ENCODE measurements around the gene C11orf54.
"Not testable (repeated sequence)": the region's sequence is repeated elsewhere in the genome, so short reads cannot be mapped to it uniquely, and the experiment has no call there.

Gene C11orf54

DNA sequence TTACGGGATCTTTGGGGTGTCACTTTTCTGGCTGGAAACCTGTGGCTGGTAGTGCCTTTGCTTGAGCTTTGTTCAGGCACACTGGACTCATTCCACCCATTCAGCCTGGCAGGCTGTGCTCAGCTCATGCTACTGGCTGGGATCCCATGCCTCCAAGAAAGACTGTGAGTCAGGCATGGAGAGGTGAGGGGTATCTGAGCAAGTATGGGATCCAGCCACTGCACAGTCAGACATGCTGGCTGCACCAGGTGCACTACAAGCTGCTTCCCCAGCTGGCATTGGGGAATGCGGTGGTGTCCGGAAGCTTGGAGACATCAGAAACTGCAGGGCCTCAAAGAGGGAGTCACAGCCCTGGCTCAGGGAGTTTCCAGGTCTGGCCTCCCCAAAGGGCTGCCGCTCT lies 30.7 kb downstream of the C11orf54 start:
- DNase-seq: no peak

DNA sequence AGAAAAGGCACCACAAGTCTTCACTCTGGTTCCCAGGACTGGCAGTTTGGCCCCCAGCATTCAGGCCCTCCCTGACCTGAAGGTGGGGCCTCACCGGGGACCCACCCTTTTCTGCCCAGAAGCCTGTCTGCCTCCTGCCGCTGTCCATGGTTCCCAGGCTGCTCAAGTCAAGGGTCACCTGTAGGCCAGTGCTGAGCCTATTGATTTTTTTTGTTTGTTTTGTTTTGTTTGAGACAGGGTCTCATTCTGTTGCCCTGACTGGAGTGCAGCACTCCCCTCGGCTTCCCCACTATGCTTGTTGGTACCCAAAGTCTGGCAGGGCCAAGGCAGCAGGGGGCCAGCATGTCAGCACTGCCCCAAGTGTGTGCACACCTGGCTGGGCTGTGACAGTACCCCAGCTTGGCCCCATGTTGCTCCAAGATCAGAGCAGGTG lies 31.6 kb downstream of the C11orf54 start:
- DNase-seq: no peak

DNA sequence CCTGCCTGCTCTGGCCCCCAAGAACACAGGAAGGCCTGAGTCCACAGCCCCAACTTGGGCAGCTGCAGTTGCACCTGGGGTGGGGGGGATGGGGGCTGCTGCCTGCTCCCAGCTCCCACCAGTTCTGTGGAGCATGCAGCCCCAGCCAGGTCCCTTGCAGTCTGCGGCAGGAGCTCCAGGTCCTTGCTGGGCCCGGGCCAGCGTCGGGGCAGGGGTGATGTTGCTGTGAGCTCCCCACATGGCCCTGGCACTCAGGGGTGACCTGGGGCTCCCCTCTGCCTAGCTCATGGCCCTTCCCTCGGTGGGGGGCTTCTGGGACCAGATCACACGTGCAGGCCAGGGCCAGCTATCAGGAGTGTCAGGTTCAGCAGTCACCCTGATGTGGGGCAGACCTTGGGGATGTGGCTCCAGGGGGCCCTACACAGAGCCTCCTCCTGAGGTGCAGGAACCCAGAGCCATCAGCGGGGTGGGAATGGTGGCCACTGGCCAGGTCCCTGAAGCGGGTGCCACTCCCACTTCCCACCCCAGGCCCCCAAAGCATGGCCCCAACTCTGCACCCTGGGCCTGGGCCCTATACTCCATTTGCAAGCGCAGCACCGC lies 32.2 kb downstream of the C11orf54 start:
- DNase-seq: no peak

DNA sequence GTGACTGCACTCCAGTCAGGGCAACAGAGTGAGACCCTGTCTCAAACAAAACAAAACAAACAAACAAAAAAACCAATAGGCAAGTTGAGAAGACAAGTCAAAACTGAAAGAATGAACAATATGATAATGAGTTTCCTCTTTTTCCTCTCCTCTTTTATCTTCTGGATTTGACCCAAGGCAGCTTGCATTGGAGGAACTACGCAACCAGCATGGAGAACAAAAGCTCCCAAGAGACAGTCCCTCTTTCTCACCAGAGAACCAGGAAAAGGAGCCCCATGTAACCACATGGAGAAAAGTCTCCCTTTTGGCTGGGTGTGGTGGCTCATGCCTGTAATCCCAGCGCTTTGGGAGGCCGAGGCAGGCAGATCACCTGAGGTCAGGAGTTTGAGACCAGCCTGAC lies 33.1 kb downstream of the C11orf54 start:
- DNase-seq: not testable (repeated sequence)

DNA sequence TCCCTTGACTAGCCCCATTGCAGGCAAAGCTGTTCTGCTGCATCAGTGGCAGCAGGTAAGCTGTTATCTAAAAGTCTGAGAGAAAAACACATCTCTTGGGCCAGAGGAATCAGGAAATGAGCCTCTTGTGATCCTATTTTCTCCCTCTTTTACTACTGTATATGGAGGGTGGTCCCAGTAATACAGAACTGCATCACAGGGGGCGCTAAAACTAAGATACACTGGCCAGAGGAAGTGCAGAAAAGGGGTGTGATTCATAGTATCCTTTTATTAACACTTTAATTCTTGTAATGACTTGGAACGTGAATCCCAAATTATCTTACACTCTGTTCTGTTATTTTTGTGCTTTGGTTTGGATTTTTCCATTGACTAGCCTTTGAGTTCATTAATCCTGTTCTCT lies 33.8 kb downstream of the C11orf54 start:
- DNase-seq: no peak

DNA sequence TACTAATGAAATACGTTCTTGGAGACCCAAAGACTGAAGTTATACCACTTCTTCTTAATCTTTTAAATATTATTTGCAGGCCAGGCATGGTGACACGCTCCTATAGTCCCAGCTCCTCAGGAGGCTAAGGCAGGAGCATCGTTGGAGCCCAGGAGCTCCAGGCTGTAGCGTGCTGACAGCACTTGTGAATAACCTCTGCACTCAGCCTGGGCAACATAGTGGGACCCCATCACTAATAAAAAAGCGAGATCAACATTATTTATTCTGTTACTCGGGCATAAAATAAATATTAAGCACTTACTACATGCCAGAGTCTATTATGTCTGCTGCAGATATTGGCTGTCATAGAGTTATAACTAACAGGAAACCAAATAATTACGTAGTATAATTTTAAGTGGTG lies 41.9 kb downstream of the C11orf54 start:
- DNase-seq: no peak

DNA sequence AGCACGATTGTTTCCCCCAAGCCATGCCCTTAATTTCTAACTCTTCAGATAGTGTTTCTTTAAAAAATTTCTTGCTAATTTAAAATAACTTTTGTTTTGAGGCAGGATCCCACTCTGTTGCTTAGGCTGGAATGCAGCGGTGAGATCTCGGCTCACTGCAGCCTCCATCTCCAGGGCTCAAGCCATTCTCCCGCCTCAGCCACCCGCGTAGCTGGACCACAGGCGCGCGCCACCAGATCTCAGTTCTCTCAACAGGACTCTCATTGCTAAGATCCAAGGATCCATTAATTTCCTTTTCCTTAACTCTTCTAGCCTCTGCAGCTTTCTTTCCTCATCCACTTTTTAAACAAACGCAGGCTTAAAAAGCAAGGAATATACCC lies 42.3 kb downstream of the C11orf54 start:
- DNase-seq: no peak

DNA sequence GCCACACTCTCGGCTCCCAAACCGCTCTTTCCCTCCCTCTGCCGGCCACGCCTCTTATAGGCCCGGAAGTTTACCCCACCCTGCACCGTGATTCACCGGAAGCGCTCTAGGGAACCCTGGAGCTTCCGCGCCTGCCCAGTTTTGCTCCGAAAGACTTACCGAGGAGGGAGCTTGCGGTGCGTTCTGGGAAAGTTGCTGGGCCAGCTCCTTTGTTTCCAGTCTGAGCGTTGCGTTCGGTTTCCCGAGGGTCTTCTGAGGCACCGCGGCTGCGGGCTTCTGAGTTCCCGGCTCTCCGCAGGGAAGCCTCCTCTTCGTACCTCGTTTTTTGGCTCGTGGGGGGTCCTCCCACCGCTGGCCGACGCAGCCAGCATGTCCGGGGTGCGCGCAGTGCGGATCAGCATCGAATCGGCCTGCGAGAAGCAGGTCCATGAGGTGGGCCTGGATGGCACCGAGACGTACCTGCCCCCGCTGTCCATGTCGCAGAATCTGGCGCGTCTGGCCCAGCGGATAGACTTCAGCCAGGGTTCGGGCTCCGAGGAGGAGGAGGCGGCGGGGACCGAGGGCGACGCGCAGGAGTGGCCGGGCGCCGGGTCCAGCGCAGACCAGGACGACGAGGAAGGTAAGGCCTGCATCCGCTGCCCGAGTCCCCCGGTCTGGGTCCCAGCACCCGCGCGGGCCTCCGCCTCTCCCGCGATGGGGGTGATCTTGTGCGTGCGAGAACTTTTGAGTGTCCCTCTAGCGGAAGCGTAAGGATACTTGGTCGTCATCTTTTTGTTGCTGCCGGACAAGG lies 42.9 kb downstream of the C11orf54 start, which contains the start of gene MED17:
Gene MED17 (plus strand): TSS at position 138 of the 790 bp plus-strand sequence. CDS start 232 bp downstream, at position 370.
- DNase-seq: peak; percentile 86 to 87

DNA sequence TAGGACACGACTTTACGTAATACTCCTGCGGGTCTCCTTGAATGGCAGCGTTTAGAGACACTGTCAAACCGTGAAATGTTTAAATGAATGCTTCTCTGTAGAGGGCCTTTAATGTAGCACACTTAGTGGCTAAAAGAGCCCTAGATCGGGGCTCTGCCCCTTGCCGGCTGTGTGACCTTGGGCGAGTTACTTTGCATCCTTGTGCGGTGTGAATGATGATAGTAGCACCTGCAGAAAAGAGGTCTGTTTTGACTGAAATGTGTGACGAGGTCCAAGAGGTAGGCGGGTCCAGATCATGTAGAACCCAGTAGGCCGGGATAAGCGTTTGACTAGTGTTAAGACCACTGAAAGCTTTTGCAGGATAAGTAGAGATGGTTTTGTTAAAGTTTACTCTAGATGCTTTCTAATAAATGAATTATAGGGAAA lies 43.5 kb downstream of the C11orf54 start:
- no peak for DNase-seq

DNA sequence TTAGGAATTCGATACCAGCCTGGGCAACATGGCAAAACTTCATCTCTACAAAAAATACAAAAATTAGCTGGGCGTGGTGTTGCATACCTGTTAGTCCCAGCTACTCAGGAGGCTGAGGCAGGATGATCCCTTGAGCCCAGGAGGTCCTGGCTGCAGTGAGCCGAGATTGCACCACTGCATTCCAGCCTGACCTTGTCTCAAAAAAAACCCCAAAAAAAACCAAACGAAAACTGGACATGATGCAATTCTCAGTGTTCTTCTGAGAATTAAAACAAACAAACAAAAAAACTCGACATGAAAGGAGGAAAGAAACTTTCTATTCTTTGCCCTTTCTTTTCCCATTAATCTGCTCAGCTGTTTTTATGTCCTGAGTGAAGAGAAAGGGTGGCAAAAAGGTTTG lies 50.0 kb downstream of the C11orf54 start:
- DNase-seq: no peak

DNA sequence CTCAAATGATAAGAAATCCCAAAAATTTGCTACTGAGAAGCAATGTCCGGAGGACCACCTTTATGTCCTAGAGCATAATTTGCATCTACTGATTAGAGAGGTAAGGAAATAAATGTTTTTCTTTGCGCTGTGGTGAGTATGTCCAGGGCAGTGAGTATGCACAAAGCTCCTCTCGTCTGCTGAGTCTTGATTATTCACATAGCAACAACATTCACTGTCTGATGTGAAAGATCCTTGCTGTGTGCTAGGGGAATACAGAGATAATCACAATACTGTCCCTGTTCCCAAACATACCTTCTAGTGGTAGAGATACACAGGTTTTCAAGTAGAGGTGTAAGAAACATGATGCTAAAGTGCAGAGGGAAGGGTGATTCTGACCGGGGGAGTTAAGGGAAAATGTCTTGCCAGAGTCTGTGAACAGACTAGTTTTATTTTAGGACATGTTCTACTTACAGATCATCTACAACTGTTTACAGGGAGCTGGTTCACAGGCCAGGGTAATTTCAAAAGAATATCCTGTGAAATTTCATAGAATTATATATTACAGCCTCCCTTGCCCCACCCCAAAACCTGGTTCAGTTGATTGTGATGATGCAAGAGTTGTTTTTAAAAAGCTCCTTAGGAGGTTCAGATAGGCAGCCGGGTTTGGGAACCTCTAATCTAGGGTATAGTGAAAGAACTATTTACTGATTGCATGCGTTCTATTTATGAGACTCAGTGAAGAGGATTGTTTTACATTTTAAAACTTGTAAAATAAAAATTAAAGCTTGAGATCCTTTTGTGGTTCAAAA lies 55.2 kb downstream of the C11orf54 start:
- no peak for DNase-seq

DNA sequence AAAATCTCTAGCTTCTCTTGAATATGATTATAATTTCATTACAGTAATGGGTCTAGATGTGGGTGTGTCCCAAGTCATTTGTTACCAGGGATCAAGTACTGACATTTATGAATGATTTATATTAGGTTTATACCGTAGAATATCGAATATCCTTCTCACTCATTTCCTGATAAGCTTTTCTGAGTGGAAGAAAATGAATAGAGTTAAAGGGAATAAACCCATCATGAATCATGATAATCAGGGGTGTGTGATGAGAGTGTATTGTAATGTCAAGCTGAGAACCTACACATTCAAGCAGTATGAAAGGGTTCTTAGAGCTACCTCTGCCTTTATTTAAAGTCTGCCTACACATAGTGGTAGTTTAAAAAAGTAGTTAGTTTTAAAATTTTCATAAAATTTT lies 59.9 kb downstream of the C11orf54 start:
- no peak for DNase-seq

DNA sequence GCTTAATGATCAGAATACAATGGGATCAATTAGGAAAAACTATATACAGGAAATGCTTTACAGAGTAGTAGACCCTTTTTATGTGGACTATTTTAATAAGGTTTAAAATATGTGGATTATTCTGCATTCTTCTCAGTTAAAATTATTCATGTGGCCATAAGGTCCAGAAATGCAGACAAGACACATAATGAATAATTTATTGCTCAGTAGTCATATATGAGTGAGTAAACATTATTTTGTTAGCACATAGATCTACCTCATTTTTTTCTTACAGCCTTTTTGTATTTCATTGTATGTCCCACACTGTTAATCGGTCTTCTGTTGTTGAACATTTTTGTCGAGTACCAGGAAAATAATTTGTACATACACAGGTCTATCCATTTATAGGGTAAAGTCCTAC lies 63.4 kb downstream of the C11orf54 start:
- DNase-seq: no peak

DNA sequence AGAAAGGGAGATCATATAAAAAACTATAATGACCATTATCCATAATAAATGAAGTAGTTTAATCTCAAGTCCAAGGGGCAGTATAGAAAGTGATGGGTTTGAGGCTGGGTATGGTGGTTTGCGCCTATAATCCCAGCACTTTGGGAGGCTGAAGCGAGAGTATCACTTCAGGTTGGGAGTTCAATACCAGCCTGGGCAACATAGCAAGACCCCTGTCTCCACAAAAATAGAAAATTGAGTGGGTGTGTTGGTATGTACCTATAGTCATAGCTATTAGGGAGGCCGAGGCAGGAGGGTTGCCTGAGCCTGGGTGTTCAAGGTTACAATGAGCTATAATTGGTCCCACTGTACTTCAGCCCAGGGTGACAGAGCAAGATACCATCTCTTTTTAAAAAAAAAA lies 66.5 kb downstream of the C11orf54 start:
- no peak for DNase-seq

DNA sequence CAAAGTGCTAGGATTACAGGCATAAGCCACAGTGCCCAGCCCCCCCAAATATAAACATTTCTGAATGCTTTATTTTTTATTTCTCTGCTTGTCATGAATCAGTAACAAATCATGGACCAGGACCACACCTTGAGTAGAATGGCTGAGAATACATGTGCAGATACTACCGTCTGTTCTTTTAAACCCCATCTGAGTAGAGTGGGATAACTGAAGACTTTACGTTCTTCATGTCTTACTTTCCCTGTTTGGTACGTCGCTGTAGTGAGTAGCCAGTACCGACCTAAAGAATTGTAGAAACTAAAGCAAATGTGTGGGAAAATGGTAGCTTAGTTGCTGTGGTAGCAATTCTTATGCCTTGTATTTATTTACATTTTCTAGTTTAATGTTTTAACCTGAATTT lies 72.5 kb downstream of the C11orf54 start:
- DNase-seq: no peak

Data from activated CD4-positive, alpha-beta T cell treated with anti-CD3 and anti-CD28 coated beads, Interleukin-2, amount 50 U/mL, for 4 hours (primary cell).